Activated CD4-positive, alpha-beta T cell treated with anti-CD3 and anti-CD28 coated beads, Interleukin-2, Interleukin-4, amounts not matched to agents 100 ng/mL and 50 ng/mL, durations not matched to agents 16 hours and 8 hours (primary cell): ENCODE results near the gene RPP30.
"Not testable (repeated sequence)": the region's sequence is repeated elsewhere in the genome, so short reads cannot be mapped to it uniquely, and the experiment has no call there.

ENCODE experiments used
- DNase-seq: peaks from one replicate; pipeline ENCODE4 v3.0.0-alpha.2; 2020; ENCODE audit warnings: low spot score

RPP30 gene

GRCh38 chr10:90917238-90917967, 45.6 kb downstream of the RPP30 start:
- DNase-seq: no peak

DNA sequence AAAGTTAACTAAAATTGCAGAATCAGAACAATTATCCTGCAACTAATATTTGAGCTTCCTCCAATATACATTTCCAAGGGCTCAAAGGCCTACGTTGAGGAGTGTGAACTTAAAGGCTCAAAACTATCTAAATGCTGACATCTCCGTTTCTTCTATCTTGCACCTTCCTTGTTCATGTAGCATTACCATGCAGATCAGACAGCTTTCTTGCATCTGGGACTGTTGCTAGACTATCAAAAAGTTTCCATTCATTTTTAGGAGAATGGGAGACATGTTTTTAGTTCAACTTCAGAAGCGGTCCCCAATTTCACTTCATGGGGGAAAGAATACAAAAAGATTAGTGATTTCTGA, 46.2 kb downstream of the RPP30 start:
- no peak for DNase-seq

DNA sequence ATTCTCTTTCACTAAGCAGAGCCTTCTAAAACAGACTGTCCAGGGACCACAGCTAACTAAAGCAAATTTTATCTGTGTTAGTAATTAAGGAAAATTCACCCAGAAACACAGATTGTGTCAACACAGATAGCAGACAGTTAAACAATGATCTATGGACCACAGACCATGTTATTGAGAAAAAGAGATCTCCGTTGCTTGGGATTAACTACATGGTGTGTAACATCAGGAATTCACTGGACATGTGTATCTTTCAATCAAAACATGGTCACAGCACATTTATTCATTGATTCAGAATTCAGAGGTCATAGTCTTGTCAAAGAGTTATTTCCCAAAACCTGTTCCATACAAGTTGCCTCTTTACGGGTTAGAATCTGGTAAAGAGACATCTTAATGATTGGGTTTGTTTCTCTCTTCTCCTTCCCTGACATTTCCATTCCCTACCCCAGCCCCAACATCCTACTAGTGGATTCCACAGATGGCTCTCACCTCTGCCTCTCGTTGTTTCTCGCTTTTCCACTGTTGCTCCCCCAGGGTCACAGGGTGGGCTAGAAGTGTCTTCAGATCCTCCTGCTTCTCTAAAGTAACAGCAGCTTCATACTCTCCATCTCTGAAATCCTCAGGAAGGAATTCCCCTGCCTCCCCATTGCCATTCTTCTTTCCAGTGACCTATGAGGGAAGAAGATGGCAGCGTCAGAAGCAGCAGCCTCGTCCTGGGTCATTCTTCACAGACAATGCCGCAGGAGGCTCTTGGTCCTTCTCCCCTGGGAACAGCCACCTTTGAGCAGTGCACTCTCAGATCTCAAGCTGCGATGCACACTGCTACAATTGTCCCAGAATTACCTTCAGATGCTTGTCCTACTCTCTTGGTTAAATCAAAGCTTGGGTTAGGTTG, 48.2 kb downstream of the RPP30 start:
- no peak for DNase-seq

- no peak for DNase-seq
Observed at GRCh38 chr10:90920986-90921666, 49.4 kb downstream of the RPP30 start, which contains the start of gene ANKRD1. ANKRD1 (minus strand) TSS chr10:90921087; CDS start chr10:90921027, 60 bp downstream.

- no peak for DNase-seq
Observed at GRCh38 chr10:90921906-90922305, 50.1 kb downstream of the RPP30 start.

- DNase-seq: no peak
Observed at GRCh38 chr10:90923111-90923731, 51.4 kb downstream of the RPP30 start.

- DNase-seq: no peak
Observed at GRCh38 chr10:90924552-90924951, 52.8 kb downstream of the RPP30 start.

- DNase-seq: no peak
Observed at GRCh38 chr10:90925079-90926029, 53.6 kb downstream of the RPP30 start.

DNA sequence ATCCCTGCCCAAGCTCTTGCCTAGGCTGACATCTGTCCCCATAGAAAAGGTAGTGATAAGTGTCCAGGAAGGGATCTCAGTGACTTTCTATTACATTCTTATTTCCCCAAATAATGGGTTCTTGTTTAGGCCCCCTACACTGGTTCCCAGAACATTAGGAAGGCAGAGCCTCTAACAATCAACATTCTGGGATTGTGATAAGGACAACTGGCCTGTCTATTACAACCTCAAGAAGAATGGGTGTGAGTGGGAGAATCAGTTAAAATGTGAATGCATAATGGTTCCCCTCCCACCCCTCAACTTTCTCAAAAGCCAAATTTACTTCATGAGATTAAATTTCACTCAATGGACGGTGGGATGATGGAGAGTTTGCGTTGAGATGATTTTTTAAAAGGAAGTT, 55.5 kb downstream of the RPP30 start:
- no peak for DNase-seq

GRCh38 chr10:90929179-90929578, 57.4 kb downstream of the RPP30 start:
- DNase-seq: no peak

GRCh38 chr10:90930070-90930837, 58.5 kb downstream of the RPP30 start:
- DNase-seq: no peak

DNA sequence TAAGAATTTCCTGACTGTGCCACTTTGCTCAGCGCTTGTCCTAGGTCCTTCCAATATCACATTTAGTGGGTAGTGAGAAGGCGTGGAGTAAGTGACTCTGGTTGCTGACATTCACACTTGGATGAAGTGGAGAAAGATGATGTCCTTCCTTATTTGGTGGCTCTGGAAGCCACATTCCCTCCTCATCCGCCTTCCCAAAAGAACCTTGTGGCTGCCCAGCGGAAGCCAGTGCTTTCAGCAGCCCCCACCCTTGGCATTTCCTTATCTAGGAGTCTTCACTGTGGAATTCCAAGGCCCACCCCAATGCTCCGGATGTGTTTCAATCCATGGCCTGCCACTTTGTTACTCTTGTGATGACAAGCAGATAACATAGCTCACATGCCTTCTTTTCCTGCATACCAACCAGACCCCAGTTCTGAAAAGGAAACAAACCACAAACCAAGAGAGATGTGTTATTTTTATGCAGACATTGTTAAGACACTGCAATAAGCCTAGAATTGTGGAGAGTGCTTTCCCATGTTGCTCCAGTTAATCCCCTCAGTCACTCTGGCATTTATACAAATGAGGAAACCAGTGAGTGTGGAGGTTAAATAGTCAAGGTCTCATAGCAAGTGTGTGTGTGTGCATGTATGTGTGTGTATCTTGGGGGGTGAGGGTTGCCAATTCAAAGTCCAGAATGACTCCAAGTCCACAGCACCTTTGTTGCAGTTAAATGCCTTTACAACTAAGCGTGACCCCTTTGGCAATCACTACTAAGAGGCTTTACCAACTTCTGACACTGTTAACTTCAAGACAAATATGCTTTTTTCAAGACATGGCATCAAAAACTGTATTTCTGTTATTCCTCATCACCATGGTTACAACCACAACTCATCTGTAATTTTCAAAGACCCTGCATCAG, 59.4 kb downstream of the RPP30 start:
- DNase-seq: no peak

- DNase-seq: no peak
Observed at GRCh38 chr10:90935581-90936275, 64.0 kb downstream of the RPP30 start.

- no peak for DNase-seq
Observed at GRCh38 chr10:90936276-90936659, 64.5 kb downstream of the RPP30 start.

- DNase-seq: no peak
Observed at GRCh38 chr10:90937645-90938258, 66.0 kb downstream of the RPP30 start.

DNA sequence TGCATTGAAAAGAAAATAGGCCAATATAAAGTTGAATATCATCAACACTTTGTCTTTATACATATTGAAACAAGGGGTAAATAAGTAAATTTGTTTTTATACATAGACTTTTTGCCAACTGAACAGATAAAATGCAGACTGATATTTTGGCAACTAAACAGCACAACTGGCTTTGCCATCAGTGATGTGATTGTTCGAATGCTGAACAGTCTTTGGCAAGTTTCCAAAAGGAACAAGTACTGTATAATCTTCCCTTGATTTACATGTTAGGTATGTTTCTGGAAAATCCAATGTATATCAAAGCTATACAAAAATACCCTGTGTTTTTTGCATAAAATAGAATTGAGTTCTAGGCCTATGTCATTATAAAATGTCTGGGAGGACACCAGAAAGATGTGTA, 67.3 kb downstream of the RPP30 start:
- no peak for DNase-seq

DNA sequence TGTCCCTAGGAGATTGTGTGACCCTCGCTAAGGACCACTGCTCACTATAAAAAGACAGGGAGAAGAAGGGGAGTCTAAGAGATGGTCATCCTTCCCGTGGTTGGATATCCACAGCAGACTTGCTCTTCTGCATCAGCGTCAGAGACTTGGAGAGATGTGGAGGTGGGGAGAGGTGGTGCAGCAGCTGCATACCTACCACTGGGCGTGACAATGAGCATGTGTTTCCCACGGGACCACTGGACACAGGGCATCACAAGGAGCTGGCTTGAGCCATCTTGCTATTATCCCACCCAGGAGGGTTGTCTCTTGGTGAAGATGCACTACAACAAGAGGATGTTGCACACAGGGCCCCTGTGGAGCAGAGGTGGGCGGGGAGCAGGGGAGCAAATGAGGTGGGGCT, 67.9 kb downstream of the RPP30 start:
- no peak for DNase-seq

- DNase-seq: not testable (repeated sequence)
Observed at GRCh38 chr10:90942980-90943379, 71.2 kb downstream of the RPP30 start.
